HG02970 (cell line): ENCODE results near the gene STC2.

Source experiments
- ATAC-seq: cut with Tn5 transposase; IDR thresholded peaks from one replicate; pipeline ENCODE4 v1.9.1; 2021; ENCODE audit warnings: mild to moderate bottlenecking, moderate library complexity, moderate number of reproducible peaks; ENCODE audit not compliant: unreplicated experiment, low FRiP score

STC2 gene

GRCh38 chr5:173268750-173269432 lies 59.3 kb downstream of the STC2 start:
- no peak for ATAC-seq

- ATAC-seq, result no peak
These were observed 62.8 kb downstream of the STC2 start for GRCh38 chr5:173265433-173265832.
